Mesothelial cell of epicardium (in vitro differentiated cells): ENCODE data around the gene ADRA2B. TPM values are rescaled to one million over a fixed set of nuclear protein-coding genes. Genes with fewer than 3 reads are reported as not detected.

ENCODE experiments used
- DNase-seq, 2 experiments: peaks; one replicate each; pipeline ENCODE4 v3.0.0; 2021; ENCODE audit warnings: low spot score in 2 of 2; ENCODE audit not compliant: unreplicated experiment in 2 of 2
- H3K27ac Mint-ChIP-seq: 2 replicates; pipeline ENCODE4 v1.8.0; 2021; ENCODE audit warnings: mixed read lengths
- H3K27me3 Mint-ChIP-seq: 2 replicates; pipeline ENCODE4 v1.8.0; 2021; ENCODE audit warnings: low read depth, mixed read lengths
- H3K36me3 Mint-ChIP-seq: 2 replicates; pipeline ENCODE4 v1.8.0; 2021; ENCODE audit warnings: mixed read lengths
- H3K4me1 Mint-ChIP-seq: 2 replicates; pipeline ENCODE4 v1.8.0; 2021; ENCODE audit warnings: mixed read lengths
- H3K4me3 Mint-ChIP-seq: 2 replicates; pipeline ENCODE4 v1.8.0; 2021; ENCODE audit warnings: mild to moderate bottlenecking, moderate library complexity, mixed read lengths
- H3K9me3 Mint-ChIP-seq: 2 replicates; pipeline ENCODE4 v1.8.0; 2021; ENCODE audit warnings: mixed read lengths
- total RNA-seq: library from RNA; stranded (reverse); gene quantifications from 3 replicates; pipeline ENCODE4 v1.2.1, GENCODE V29; 2021
- TF ChIP-seq, protein P1 (sequence below): fragments of 200-600 bp; sonication (generic); IDR thresholded peaks from one replicate; pipeline ENCODE4 v1.5.0; 2021; ENCODE audit warnings: antibody characterized with exemption; ENCODE audit not compliant: unreplicated experiment

ADRA2B gene
- total RNA-seq, 1 donor from 2014 or later, result 0.56 TPM

- H3K4me3 Mint-ChIP-seq, result no peak overlapping the region
- no peak for DNase-seq
- TF ChIP-seq, protein P1, sequence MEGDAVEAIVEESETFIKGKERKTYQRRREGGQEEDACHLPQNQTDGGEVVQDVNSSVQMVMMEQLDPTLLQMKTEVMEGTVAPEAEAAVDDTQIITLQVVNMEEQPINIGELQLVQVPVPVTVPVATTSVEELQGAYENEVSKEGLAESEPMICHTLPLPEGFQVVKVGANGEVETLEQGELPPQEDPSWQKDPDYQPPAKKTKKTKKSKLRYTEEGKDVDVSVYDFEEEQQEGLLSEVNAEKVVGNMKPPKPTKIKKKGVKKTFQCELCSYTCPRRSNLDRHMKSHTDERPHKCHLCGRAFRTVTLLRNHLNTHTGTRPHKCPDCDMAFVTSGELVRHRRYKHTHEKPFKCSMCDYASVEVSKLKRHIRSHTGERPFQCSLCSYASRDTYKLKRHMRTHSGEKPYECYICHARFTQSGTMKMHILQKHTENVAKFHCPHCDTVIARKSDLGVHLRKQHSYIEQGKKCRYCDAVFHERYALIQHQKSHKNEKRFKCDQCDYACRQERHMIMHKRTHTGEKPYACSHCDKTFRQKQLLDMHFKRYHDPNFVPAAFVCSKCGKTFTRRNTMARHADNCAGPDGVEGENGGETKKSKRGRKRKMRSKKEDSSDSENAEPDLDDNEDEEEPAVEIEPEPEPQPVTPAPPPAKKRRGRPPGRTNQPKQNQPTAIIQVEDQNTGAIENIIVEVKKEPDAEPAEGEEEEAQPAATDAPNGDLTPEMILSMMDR, result no peak
- H3K4me1 Mint-ChIP-seq, result no peaks in the 10 kb centered on the region
- no peak overlapping the region for H3K27ac Mint-ChIP-seq
- H3K27me3 Mint-ChIP-seq, result peaks cover 55% of the 10 kb centered on the region
- no peaks in the 10 kb centered on the region for H3K9me3 Mint-ChIP-seq
- no peaks in the 10 kb centered on the region for H3K36me3 Mint-ChIP-seq
Measured at GRCh38 chr2:96135171-96135570, 18.8 kb upstream of the ADRA2B start.

DNA sequence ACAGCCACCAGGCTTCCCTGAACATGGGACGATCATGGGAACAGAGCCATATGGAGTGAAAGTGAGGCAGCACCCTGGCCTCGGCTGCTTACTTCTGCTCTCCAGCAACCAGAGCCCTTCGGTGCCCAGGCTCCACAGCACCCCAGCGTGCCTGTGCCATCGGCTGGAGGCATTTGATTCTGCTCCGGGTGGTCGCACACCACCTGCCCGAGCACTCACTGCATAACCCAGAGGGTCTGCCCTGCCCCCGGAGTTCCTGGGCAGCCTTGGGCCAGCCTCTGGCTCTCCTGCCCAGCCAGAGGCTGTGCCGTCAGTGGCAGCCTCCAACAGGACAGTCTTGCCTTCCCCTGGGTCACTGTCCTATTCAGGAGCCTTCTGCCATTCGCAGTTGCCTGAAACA, 18.1 kb upstream of the ADRA2B start:
- Mint-ChIP-seq H3K9me3 (no peaks in the 10 kb centered on the region), H3K4me3 (no peak overlapping the region), H3K4me1 (no peaks in the 10 kb centered on the region), H3K27ac (no peak overlapping the region), H3K27me3 (peaks cover 61% of the 10 kb centered on the region), H3K36me3 (no peaks in the 10 kb centered on the region)
- TF ChIP-seq, protein P1, result no peak
- DNase-seq, result no peak

- no peak for DNase-seq
- H3K4me3 Mint-ChIP-seq, result no peak overlapping the region
- TF ChIP-seq, protein P1, result no peak
- H3K27ac Mint-ChIP-seq, result no peak overlapping the region
- no peaks in the 10 kb centered on the region for H3K4me1 Mint-ChIP-seq
- no peaks in the 10 kb centered on the region for H3K9me3 Mint-ChIP-seq
- no peaks in the 10 kb centered on the region for H3K36me3 Mint-ChIP-seq
- H3K27me3 Mint-ChIP-seq, result peaks cover 70% of the 10 kb centered on the region
Measured at GRCh38 chr2:96131813-96132745, 15.7 kb upstream of the ADRA2B start.

DNA sequence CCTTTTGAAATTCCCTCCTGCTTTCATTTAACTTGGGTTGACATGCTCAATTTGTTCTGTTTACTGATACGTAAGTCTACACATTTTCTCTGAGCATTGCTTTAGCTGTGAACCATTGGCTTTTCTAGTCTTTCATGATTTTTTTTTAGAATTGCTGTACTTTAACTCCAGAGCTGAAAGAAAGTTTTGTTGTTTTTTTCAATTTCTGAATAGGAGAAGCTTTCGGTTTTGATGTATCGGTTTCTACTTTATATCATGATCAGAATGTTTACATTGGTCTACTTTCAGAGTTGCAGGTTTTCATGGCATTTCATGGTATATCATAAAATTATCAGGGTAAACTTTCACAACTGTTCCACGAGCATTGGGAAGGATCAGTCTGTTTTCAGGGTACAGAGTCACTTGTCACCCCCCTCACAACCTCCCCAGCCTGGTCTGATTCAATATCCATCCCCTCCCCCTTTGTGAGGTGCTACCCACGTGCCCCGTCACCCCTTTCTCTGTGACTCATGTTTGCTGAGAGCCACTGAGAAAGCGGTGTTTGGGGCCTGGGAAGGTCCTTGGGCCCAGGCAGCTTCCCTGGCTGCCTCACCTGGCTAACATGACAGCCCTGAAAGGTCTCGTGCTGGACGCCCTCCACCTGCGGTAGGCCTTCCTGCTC, 14.9 kb upstream of the ADRA2B start:
- no peaks in the 10 kb centered on the region for H3K9me3 Mint-ChIP-seq
- DNase-seq, result no peak
- no peak overlapping the region for H3K4me3 Mint-ChIP-seq
- H3K27ac Mint-ChIP-seq, result no peak overlapping the region
- TF ChIP-seq, protein P1, result no peak
- H3K36me3 Mint-ChIP-seq, result no peaks in the 10 kb centered on the region
- H3K27me3 Mint-ChIP-seq, result peaks cover 73% of the 10 kb centered on the region
- no peaks in the 10 kb centered on the region for H3K4me1 Mint-ChIP-seq

GRCh38 chr2:96130483-96130882, 14.1 kb upstream of the ADRA2B start:
- no peak for DNase-seq
- H3K4me3 Mint-ChIP-seq, result no peak overlapping the region
- H3K36me3 Mint-ChIP-seq, result no peaks in the 10 kb centered on the region
- H3K9me3 Mint-ChIP-seq, result no peaks in the 10 kb centered on the region
- peaks cover 71% of the 10 kb centered on the region for H3K27me3 Mint-ChIP-seq
- no peaks in the 10 kb centered on the region for H3K4me1 Mint-ChIP-seq
- H3K27ac Mint-ChIP-seq, result no peak overlapping the region
- TF ChIP-seq, protein P1, result no peak
